Measurements from ENCODE around the gene RAB3A.

DNA sequence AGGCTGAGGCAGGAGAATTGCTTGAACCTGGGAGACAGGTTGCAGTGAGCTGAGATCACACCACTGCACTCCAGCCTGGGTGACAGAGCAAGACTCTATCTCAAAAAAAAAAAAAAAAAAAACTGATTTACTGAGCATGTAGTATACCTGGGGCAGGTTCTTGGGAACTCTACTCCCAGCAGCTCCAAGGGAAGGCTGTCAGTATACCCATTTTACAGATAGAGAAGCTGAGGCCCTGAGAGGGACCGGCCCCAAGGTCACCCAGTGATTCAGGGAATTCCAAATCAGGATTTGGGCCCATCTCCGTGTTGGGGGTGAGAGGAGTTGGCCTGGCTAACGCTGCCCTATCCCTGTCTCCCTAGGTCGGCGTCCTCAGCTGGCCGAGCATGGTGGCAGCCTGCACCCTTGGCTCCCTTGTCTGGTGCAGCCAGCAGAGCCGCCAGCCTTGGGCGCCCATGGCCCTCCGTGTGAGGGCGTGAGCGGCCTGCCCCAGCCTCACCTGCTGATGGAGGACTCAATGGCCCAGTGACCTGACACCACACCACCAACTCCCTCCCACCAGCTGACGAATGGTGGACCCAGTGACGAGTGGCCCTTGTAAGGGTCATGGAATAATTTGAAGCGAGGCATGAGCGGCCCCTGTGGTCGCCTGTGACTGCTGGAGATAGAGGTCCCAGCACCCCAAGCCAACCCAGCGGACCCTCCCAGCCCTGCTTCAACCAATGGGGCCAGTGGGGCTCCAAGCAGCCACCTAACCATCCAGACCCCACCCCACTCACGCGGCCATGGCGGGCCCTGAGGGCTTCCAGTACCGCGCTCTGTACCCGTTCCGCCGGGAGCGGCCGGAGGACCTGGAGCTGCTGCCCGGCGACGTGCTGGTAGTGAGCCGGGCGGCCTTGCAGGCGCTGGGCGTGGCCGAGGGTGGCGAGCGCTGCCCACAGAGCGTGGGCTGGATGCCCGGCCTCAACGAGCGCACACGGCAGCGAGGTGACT is 48.5 kb downstream of the RAB3A start:
- TF ChIP-seq, protein P1, sequence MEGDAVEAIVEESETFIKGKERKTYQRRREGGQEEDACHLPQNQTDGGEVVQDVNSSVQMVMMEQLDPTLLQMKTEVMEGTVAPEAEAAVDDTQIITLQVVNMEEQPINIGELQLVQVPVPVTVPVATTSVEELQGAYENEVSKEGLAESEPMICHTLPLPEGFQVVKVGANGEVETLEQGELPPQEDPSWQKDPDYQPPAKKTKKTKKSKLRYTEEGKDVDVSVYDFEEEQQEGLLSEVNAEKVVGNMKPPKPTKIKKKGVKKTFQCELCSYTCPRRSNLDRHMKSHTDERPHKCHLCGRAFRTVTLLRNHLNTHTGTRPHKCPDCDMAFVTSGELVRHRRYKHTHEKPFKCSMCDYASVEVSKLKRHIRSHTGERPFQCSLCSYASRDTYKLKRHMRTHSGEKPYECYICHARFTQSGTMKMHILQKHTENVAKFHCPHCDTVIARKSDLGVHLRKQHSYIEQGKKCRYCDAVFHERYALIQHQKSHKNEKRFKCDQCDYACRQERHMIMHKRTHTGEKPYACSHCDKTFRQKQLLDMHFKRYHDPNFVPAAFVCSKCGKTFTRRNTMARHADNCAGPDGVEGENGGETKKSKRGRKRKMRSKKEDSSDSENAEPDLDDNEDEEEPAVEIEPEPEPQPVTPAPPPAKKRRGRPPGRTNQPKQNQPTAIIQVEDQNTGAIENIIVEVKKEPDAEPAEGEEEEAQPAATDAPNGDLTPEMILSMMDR (conservative IDR thresholded peaks at IDR 0.05) = no peak
- TF ChIP-seq EZH2 (IDR thresholded peaks at IDR 0.05; ENCODE audit: low read depth) = no peak
